Measurements from ENCODE around the gene CD58.

The CD58 gene

DNA sequence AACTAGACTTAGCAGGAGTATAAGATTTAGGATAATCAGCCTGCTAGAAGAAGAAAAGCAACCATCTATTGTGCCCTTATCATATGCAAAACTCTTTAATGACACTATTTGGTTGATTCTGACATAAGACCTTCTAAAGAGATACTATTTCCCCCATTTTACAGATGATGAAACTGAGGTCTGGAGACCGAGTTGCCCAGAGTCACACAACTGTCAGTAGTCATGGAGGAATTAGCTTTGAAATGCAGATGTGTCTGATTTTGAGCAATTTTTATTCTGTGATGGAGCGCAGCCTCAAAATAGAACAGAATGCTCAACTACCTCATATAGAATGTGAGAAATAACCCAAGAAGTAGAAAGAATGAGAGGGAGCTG, 69.0 kb downstream of the CD58 start:
- TF ChIP-seq TCF4 (CRISPR knock-in tag; IDR thresholded peaks at IDR 0.05; ENCODE audit: borderline replicate concordance) (no peak), OSR1 (CRISPR knock-in tag; IDR thresholded peaks at IDR 0.05) (no peak), RARB (CRISPR knock-in tag; IDR thresholded peaks at IDR 0.05) (no peak)
- TF ChIP-seq, protein P1, sequence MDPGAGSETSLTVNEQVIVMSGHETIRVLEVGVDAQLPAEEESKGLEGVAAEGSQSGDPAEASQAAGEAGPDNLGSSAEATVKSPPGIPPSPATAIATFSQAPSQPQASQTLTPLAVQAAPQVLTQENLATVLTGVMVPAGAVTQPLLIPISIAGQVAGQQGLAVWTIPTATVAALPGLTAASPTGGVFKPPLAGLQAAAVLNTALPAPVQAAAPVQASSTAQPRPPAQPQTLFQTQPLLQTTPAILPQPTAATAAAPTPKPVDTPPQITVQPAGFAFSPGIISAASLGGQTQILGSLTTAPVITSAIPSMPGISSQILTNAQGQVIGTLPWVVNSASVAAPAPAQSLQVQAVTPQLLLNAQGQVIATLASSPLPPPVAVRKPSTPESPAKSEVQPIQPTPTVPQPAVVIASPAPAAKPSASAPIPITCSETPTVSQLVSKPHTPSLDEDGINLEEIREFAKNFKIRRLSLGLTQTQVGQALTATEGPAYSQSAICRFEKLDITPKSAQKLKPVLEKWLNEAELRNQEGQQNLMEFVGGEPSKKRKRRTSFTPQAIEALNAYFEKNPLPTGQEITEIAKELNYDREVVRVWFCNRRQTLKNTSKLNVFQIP (CRISPR knock-in tag; IDR thresholded peaks at IDR 0.05; ENCODE audit: borderline replicate concordance, low read depth) = no peak
- TF ChIP-seq, protein P2, sequence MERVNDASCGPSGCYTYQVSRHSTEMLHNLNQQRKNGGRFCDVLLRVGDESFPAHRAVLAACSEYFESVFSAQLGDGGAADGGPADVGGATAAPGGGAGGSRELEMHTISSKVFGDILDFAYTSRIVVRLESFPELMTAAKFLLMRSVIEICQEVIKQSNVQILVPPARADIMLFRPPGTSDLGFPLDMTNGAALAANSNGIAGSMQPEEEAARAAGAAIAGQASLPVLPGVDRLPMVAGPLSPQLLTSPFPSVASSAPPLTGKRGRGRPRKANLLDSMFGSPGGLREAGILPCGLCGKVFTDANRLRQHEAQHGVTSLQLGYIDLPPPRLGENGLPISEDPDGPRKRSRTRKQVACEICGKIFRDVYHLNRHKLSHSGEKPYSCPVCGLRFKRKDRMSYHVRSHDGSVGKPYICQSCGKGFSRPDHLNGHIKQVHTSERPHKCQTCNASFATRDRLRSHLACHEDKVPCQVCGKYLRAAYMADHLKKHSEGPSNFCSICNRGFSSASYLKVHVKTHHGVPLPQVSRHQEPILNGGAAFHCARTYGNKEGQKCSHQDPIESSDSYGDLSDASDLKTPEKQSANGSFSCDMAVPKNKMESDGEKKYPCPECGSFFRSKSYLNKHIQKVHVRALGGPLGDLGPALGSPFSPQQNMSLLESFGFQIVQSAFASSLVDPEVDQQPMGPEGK (CRISPR knock-in tag; IDR thresholded peaks at IDR 0.05; ENCODE audit: borderline replicate concordance) = no peak
- TF ChIP-seq, protein P3, sequence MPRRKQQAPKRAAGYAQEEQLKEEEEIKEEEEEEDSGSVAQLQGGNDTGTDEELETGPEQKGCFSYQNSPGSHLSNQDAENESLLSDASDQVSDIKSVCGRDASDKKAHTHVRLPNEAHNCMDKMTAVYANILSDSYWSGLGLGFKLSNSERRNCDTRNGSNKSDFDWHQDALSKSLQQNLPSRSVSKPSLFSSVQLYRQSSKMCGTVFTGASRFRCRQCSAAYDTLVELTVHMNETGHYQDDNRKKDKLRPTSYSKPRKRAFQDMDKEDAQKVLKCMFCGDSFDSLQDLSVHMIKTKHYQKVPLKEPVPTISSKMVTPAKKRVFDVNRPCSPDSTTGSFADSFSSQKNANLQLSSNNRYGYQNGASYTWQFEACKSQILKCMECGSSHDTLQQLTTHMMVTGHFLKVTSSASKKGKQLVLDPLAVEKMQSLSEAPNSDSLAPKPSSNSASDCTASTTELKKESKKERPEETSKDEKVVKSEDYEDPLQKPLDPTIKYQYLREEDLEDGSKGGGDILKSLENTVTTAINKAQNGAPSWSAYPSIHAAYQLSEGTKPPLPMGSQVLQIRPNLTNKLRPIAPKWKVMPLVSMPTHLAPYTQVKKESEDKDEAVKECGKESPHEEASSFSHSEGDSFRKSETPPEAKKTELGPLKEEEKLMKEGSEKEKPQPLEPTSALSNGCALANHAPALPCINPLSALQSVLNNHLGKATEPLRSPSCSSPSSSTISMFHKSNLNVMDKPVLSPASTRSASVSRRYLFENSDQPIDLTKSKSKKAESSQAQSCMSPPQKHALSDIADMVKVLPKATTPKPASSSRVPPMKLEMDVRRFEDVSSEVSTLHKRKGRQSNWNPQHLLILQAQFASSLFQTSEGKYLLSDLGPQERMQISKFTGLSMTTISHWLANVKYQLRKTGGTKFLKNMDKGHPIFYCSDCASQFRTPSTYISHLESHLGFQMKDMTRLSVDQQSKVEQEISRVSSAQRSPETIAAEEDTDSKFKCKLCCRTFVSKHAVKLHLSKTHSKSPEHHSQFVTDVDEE (CRISPR knock-in tag; IDR thresholded peaks at IDR 0.05) = no peak
- no peak for ATAC-seq

DNA sequence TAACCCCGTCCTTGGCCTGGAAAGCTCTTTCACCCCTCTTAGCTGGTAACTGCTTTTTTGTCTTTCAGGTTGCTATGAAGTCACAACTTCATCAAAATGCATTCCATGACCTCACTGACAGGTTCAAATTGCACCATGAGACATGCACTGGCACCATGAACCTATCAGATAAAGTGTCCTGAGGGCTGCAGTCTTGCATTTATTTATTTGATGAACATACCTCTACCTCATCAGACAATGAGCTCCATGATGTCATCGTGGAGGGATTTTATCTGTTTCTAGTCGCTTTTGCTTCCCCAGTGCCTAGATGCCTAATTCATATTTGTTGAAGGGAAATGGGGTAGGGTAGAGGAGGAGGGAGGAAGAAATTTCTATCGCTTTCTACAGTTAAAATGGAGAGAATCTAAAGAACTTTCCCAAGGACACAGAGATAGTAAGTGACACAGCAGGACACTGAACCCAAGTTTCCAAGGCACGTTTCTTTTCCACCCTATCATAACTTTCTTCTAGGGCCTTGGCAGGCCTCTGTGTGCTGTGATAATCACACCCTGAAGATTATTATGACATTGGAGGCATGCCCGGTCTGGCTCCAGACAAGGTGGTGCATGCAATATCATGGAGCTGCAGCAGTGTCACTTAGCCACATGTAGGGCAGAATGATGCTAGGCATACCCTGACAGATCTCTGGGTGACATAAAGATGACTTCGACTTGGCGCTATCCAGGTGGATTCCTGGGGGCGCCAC, 69.5 kb downstream of the CD58 start:
- no peak for ATAC-seq
- TF ChIP-seq ISL1 (CRISPR knock-in tag; IDR thresholded peaks at IDR 0.05) = no peak
- TF ChIP-seq ESRRG (CRISPR knock-in tag; IDR thresholded peaks at IDR 0.05) = no peak
- TF ChIP-seq, protein P1 (CRISPR knock-in tag; IDR thresholded peaks at IDR 0.05; ENCODE audit: borderline replicate concordance, low read depth) = no peak
- TF ChIP-seq ZNF8 (CRISPR knock-in tag; IDR thresholded peaks at IDR 0.05) = no peak
- TF ChIP-seq, protein P2 (CRISPR knock-in tag; IDR thresholded peaks at IDR 0.05; ENCODE audit: borderline replicate concordance) = no peak
- TF ChIP-seq, protein P4, sequence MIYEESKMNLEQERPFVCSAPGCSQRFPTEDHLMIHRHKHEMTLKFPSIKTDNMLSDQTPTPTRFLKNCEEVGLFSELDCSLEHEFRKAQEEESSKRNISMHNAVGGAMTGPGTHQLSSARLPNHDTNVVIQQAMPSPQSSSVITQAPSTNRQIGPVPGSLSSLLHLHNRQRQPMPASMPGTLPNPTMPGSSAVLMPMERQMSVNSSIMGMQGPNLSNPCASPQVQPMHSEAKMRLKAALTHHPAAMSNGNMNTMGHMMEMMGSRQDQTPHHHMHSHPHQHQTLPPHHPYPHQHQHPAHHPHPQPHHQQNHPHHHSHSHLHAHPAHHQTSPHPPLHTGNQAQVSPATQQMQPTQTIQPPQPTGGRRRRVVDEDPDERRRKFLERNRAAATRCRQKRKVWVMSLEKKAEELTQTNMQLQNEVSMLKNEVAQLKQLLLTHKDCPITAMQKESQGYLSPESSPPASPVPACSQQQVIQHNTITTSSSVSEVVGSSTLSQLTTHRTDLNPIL (CRISPR knock-in tag; IDR thresholded peaks at IDR 0.05; ENCODE audit: low read depth) = no peak

DNA sequence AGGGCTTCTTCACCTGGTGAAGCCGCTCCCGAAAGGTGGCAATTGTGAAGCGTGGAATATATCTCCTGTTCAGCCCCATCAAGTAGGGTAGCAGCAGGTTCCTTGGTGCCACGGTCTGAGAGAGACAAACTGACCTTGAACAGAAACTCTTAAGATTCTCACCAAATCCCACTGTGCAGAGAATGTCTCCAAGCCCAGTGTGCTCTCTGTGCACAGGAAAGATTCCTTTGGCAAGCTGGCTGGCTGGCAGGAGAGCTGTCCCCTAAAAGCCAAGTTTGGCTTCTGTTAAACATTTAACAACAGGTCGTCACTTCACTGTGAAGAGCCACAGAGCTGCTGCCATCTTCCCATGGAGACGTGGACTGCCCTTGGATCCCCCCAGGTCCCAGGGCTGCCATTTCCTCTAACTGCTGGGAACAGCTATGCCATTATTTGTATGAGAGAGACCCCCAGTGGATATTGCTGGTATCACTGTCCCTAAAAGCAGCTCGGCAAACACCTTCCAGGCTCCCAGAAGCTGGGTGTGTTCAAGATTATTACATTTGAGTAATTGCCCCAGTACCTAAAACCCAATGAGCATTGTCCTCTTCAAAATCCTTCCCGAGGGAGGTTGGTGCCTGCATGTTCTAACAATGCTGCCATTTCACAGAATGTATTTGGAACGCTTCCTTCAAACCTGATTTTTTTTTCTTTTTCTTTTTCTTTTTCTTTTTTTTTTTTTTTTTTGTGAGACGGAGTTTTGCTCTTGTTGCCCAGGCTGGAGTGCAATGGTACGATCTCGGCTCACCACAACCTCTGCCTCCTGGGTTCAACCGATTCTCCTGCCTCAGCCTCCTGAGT, 71.8 kb downstream of the CD58 start:
- ATAC-seq = peak; percentile 94
- TF ChIP-seq CSDC2 (CRISPR knock-in tag; IDR thresholded peaks at IDR 0.05) (0 out of 2 replicates have a peak, but pooled peaks have one; percentile 34), ZNF70 (CRISPR knock-in tag; IDR thresholded peaks at IDR 0.05) (no peak)
- TF ChIP-seq, protein P2 (CRISPR knock-in tag; IDR thresholded peaks at IDR 0.05; ENCODE audit: borderline replicate concordance) = no peak
- TF ChIP-seq, protein P4 (CRISPR knock-in tag; IDR thresholded peaks at IDR 0.05; ENCODE audit: low read depth) = no peak
